K562 (cell line): ENCODE data around the gene LTK. TPM values are rescaled to one million over a fixed set of nuclear protein-coding genes. Genes with fewer than 3 reads are reported as not detected.

Experiments used
- ATAC-seq: fragments of 200-7000 bp; cut with Tn5 transposase; 3 replicates; pipeline ENCODE4 v1.9.1; 2020; ENCODE audit warnings: moderate library complexity
- BruUV-seq: library from RNA; stranded (reverse); fragments of 400-500 nt; replicated peaks from 2 replicates; lab custom pipeline; 2021; lab: Mats Ljungman, UMichigan
- CTCF ChIA-PET: fragments of 300-600 bp; formaldehyde crosslinking; extraction: SDS; loops from one replicate; lab custom pipeline; 2021; ENCODE audit warnings: low intra/inter-chr PET ratio; lab: Yijun Ruan, JAX
- POLR2A ChIA-PET: fragments of 300-600, 350-650 bp; sonication (Branson Sonifier 250); formaldehyde crosslinking; extraction: SDS; loops from one replicate; lab custom pipeline; 2021; ENCODE audit warnings: antibody characterized with exemption, inconsistent platforms; lab: Yijun Ruan, JAX
- DNase-seq, 4 experiments: peaks; one replicate each; pipeline versions ENCODE4 v3.0.0 to v3.0.0-alpha.2; 2011 to 2018; ENCODE audit warnings: low spot score in 3 of 4, mixed read lengths in 3 of 4; ENCODE audit errors: extremely low read depth in 1 of 4
- FAIRE-seq: peaks from 2 replicates; lab custom pipeline; 2011; peaks lifted over from hg19 to GRCh38; lab: Jason Lieb, UNC
- H2AFZ ChIP-seq: 2 replicates; pipeline ENCODE4 v1.6.0; 2011; ENCODE audit warnings: low read depth, low read length, control low read depth, inconsistent platforms
- H3K27ac ChIP-seq: fragments of 200-600 bp; 3 replicates; pipeline ENCODE4 v1.8.0; 2011; ENCODE audit warnings: low read depth, mild to moderate bottlenecking, control low read depth, inconsistent platforms, low read length, moderate library complexity, mixed read lengths; ENCODE audit errors: extremely low read depth
- H3K27me3 ChIP-seq, 2 experiments: fragments of 300-600 bp in 1 of 2; 2 replicates in 1 of 2; 3 replicates in 1 of 2; pipeline versions ENCODE4 v1.6.0 to v1.8.0; 2011; ENCODE audit warnings: inconsistent platforms in 2 of 2, low read length in 2 of 2, mild to moderate bottlenecking in 1 of 2, mixed read lengths in 1 of 2, moderate library complexity in 1 of 2; ENCODE audit not compliant: control insufficient read depth in 2 of 2, insufficient read depth in 2 of 2
- H3K36me3 ChIP-seq: fragments of 300-600 bp; 3 replicates; pipeline ENCODE4 v1.8.0; 2011; ENCODE audit warnings: mild to moderate bottlenecking, low read length, inconsistent platforms; ENCODE audit not compliant: control insufficient read depth, insufficient read depth
- H3K4me1 ChIP-seq, 2 experiments: fragments of 200-600 bp in 1 of 2; replicated peaks in 1 of 2; 2 replicates in 1 of 2; 3 replicates in 1 of 2; pipeline versions ENCODE4 v1.5.1 to v1.8.0; 2011; ENCODE audit warnings: inconsistent platforms in 2 of 2, low read length in 2 of 2, mild to moderate bottlenecking in 1 of 2, mixed read lengths in 1 of 2, moderate library complexity in 1 of 2; ENCODE audit not compliant: control insufficient read depth in 2 of 2, insufficient read depth in 2 of 2
- H3K4me2 ChIP-seq: 2 replicates; pipeline ENCODE4 v1.6.1; 2011; ENCODE audit warnings: low read length, control low read depth, inconsistent platforms, mixed read lengths; ENCODE audit not compliant: insufficient read depth
- H3K4me3 ChIP-seq: fragments of 200-600 bp; sonication (generic), shearing (Covaris generic); 2 replicates; pipeline ENCODE4 v1.5.1; 2016; ENCODE audit warnings: control low read depth, inconsistent platforms
- H3K79me2 ChIP-seq: fragments of 200-600 bp; 3 replicates; pipeline ENCODE4 v1.8.0; 2011; ENCODE audit warnings: low read length, inconsistent platforms; ENCODE audit not compliant: control insufficient read depth, insufficient read depth
- H3K9ac ChIP-seq, 2 experiments: 2 replicates each; pipeline versions ENCODE4 v1.6.0 to v1.6.1; 2011; ENCODE audit warnings: low read depth in 2 of 2, low read length in 2 of 2, control low read depth in 1 of 2, inconsistent platforms in 1 of 2, mild to moderate bottlenecking in 1 of 2, mixed read lengths in 1 of 2; ENCODE audit not compliant: insufficient read depth in 1 of 2
- H3K9me1 ChIP-seq: one replicate; pipeline ENCODE4 v1.6.0; 2011; ENCODE audit warnings: inconsistent platforms, mild to moderate bottlenecking, low read length, moderate library complexity; ENCODE audit not compliant: control insufficient read depth, insufficient read depth
- H3K9me3 ChIP-seq: replicated peaks from 2 replicates; pipeline ENCODE4 v1.5.1; 2011; ENCODE audit warnings: low read depth, low read length, inconsistent platforms; ENCODE audit not compliant: control insufficient read depth, insufficient read depth
- H4K20me1 ChIP-seq: replicated peaks from 2 replicates; pipeline ENCODE4 v1.6.1; 2011; ENCODE audit warnings: low read length, inconsistent platforms, mixed read lengths; ENCODE audit not compliant: control insufficient read depth, insufficient read depth
- MNT ChIP-seq, 2 experiments: fragments of 450-650 bp; conservative IDR thresholded peaks; 2 replicates each; pipeline ENCODE4 v1.6.1; 2017; ENCODE audit warnings: mild to moderate bottlenecking in 2 of 2, moderate library complexity in 2 of 2
- POLR2G ChIP-seq: fragments of 200-400 bp; formaldehyde crosslinking; IDR thresholded peaks from 2 replicates; pipeline ENCODE4 v1.6.1; 2017; ENCODE audit warnings: low read depth, mild to moderate bottlenecking, antibody characterized with exemption, low read length, moderate library complexity
- TAF1 ChIP-seq: IDR thresholded peaks from 2 replicates; pipeline ENCODE4 v1.6.1; 2011; ENCODE audit warnings: mild to moderate bottlenecking, low read length, moderate library complexity; ENCODE audit not compliant: insufficient read depth, control insufficient read depth, severe bottlenecking; ENCODE audit errors: extremely low read depth
- ZNF586 ChIP-seq: fragments of 450-650 bp; formaldehyde crosslinking; conservative IDR thresholded peaks from 2 replicates; pipeline ENCODE4 v1.4.0; 2020; ENCODE audit warnings: mild to moderate bottlenecking, moderate library complexity
- WGBS: fragments of 100-300 bp; shearing (Covaris generic); methylation state at CpG from one replicate; pipeline ENCODE4 v1.1.6; 2016; ENCODE audit warnings: low coverage, mixed read lengths; ENCODE audit not compliant: insufficient coverage; ENCODE audit errors: missing lambda C conversion rate; 5-methylcytosine and 5-hydroxymethylcytosine counted together
- in situ Hi-C: fragments of 300-500 bp; cut with MboI; formaldehyde crosslinking; loops from 4 replicates; pipeline ENCODE4 v1.15.0; 2018; ENCODE audit warnings: inconsistent platforms, mixed read lengths
- intact Hi-C: fragments of 100-400 bp; cut with micrococcal nuclease; formaldehyde crosslinking; loops from 2 replicates; pipeline ENCODE4 v1.14.2; 2022
- polyA plus RNA-seq, 8 experiments: library from polyadenylated mRNA; depleted of rRNA in 4 of 8; stranded (reverse) in 5 of 8; unstranded in 3 of 8; fragments of >200 nt; fragmentation: Nextera tagmentation in 2 of 8; fragmentation: Illumina TruSeq in 1 of 8; extraction: Ambion mirVana in 2 of 8; extraction: Trizol in 1 of 8; gene quantifications; 2 replicates each; pipeline versions ENCODE4 v1.2.1 to v1.2.3, GENCODE V29; 2011 to 2014; ENCODE audit warnings: inconsistent platforms in 1 of 8, missing spikeins in 1 of 8
- total RNA-seq, 7 experiments: library from RNA; depleted of rRNA in 6 of 7; stranded (reverse); fragments of >200 nt in 6 of 7; fragmentation: Illumina TruSeq in 2 of 7; extraction: Trizol in 2 of 7; gene quantifications; 2 replicates each; pipeline versions ENCODE4 v1.2.1 to v1.2.3, GENCODE V29; 2011 to 2021; ENCODE audit warnings: low replicate concordance in 1 of 7
- TF ChIP-seq, protein P1 (sequence below): fragments of 200-600 bp; sonication (generic); IDR thresholded peaks from one replicate; pipeline ENCODE4 v1.6.1; 2012; ENCODE audit warnings: mild to moderate bottlenecking, low read depth, low read length, inconsistent platforms
- TF ChIP-seq, protein P2 (sequence below): sonication (generic); formaldehyde crosslinking; IDR thresholded peaks from 2 replicates; pipeline ENCODE4 v1.8.0; 2022; ENCODE audit warnings: mild to moderate bottlenecking, missing genetic modification reagents

LTK gene
- total and polyA plus RNA-seq, 9 of the 15 experiments (the other 6 are each of a cell fraction or from before 2014, with no cell fraction given): 0.25 to 4.4 (median 1.8) TPM

DNA sequence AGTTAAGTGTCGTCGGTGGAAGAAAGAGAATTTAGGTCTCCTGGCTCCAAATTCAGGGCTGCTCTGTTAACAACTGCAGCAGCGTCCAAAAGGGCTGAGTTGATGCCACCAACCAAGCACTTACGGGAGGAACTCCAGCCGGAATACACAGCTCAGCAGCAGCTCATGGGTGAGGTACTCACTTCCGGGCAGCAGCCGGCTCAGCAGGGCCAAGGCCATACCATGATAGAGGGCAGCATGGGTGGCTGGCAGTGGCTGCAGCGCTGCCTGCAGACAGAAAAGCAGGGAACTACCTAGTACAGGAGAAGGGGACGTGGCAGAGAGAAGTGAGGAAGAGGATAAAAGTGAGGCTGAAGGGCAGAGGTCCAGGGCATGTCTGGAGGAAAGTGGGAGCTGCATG lies 8.0 kb upstream of the LTK start:
- intact Hi-C loops: no loop called here
- no peak for DNase-seq
- 76% methylated on average over 9 of the region's 9 CpGs for WGBS
- no peak overlapping the region for H3K4me2 ChIP-seq
- no TSS peak for BruUV-seq
- no peaks in the 10 kb centered on the region; the same call in 1 of the 2 replicates for H4K20me1 ChIP-seq
- H3K4me1 ChIP-seq: peaks cover 0 to 7% of the 10 kb centered on the region in 2 experiments; a peak in 1 of 5 replicates
- no peak overlapping the region for H2AFZ ChIP-seq
- no peaks in the 10 kb centered on the region for H3K9me3 ChIP-seq
- peaks cover 57% of the 10 kb centered on the region for H3K36me3 ChIP-seq
- no peak for ATAC-seq
- no peak for FAIRE-seq
- H3K79me2 ChIP-seq: no peaks in the 10 kb centered on the region
- peaks cover 3% of the 10 kb centered on the region for H3K9me1 ChIP-seq
- no peak overlapping the region for H3K4me3 ChIP-seq
- TF ChIP-seq, protein P1, sequence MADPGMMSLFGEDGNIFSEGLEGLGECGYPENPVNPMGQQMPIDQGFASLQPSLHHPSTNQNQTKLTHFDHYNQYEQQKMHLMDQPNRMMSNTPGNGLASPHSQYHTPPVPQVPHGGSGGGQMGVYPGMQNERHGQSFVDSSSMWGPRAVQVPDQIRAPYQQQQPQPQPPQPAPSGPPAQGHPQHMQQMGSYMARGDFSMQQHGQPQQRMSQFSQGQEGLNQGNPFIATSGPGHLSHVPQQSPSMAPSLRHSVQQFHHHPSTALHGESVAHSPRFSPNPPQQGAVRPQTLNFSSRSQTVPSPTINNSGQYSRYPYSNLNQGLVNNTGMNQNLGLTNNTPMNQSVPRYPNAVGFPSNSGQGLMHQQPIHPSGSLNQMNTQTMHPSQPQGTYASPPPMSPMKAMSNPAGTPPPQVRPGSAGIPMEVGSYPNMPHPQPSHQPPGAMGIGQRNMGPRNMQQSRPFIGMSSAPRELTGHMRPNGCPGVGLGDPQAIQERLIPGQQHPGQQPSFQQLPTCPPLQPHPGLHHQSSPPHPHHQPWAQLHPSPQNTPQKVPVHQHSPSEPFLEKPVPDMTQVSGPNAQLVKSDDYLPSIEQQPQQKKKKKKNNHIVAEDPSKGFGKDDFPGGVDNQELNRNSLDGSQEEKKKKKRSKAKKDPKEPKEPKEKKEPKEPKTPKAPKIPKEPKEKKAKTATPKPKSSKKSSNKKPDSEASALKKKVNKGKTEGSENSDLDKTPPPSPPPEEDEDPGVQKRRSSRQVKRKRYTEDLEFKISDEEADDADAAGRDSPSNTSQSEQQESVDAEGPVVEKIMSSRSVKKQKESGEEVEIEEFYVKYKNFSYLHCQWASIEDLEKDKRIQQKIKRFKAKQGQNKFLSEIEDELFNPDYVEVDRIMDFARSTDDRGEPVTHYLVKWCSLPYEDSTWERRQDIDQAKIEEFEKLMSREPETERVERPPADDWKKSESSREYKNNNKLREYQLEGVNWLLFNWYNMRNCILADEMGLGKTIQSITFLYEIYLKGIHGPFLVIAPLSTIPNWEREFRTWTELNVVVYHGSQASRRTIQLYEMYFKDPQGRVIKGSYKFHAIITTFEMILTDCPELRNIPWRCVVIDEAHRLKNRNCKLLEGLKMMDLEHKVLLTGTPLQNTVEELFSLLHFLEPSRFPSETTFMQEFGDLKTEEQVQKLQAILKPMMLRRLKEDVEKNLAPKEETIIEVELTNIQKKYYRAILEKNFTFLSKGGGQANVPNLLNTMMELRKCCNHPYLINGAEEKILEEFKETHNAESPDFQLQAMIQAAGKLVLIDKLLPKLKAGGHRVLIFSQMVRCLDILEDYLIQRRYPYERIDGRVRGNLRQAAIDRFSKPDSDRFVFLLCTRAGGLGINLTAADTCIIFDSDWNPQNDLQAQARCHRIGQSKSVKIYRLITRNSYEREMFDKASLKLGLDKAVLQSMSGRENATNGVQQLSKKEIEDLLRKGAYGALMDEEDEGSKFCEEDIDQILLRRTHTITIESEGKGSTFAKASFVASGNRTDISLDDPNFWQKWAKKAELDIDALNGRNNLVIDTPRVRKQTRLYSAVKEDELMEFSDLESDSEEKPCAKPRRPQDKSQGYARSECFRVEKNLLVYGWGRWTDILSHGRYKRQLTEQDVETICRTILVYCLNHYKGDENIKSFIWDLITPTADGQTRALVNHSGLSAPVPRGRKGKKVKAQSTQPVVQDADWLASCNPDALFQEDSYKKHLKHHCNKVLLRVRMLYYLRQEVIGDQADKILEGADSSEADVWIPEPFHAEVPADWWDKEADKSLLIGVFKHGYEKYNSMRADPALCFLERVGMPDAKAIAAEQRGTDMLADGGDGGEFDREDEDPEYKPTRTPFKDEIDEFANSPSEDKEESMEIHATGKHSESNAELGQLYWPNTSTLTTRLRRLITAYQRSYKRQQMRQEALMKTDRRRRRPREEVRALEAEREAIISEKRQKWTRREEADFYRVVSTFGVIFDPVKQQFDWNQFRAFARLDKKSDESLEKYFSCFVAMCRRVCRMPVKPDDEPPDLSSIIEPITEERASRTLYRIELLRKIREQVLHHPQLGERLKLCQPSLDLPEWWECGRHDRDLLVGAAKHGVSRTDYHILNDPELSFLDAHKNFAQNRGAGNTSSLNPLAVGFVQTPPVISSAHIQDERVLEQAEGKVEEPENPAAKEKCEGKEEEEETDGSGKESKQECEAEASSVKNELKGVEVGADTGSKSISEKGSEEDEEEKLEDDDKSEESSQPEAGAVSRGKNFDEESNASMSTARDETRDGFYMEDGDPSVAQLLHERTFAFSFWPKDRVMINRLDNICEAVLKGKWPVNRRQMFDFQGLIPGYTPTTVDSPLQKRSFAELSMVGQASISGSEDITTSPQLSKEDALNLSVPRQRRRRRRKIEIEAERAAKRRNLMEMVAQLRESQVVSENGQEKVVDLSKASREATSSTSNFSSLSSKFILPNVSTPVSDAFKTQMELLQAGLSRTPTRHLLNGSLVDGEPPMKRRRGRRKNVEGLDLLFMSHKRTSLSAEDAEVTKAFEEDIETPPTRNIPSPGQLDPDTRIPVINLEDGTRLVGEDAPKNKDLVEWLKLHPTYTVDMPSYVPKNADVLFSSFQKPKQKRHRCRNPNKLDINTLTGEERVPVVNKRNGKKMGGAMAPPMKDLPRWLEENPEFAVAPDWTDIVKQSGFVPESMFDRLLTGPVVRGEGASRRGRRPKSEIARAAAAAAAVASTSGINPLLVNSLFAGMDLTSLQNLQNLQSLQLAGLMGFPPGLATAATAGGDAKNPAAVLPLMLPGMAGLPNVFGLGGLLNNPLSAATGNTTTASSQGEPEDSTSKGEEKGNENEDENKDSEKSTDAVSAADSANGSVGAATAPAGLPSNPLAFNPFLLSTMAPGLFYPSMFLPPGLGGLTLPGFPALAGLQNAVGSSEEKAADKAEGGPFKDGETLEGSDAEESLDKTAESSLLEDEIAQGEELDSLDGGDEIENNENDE: no peak
- TF ChIP-seq ZNF586 (CRISPR knock-in tag) (no peak), TAF1 (peak; percentile 7), MNT (conservative IDR thresholded peaks at IDR 0.05) (no peak), POLR2G (peak; percentile 49)
- TF ChIP-seq, protein P2, sequence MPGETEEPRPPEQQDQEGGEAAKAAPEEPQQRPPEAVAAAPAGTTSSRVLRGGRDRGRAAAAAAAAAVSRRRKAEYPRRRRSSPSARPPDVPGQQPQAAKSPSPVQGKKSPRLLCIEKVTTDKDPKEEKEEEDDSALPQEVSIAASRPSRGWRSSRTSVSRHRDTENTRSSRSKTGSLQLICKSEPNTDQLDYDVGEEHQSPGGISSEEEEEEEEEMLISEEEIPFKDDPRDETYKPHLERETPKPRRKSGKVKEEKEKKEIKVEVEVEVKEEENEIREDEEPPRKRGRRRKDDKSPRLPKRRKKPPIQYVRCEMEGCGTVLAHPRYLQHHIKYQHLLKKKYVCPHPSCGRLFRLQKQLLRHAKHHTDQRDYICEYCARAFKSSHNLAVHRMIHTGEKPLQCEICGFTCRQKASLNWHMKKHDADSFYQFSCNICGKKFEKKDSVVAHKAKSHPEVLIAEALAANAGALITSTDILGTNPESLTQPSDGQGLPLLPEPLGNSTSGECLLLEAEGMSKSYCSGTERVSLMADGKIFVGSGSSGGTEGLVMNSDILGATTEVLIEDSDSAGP (CRISPR knock-in tag): no peak
- POLR2A ChIA-PET: interaction anchor here (1.4 to 1.7 kb wide), 2 partner anchors 10 to 23 kb away, joined by 5 to 6 read pairs; partner anchors contain the start of gene RPAP1
- no peak overlapping the region for H3K27ac ChIP-seq
- CTCF ChIA-PET: no interaction called here
- in situ Hi-C loops: no loop called here
- H3K9ac ChIP-seq: no peak overlapping the region
- H3K27me3 ChIP-seq: no peaks in the 10 kb centered on the region
